Suprapubic skin (tissue), 4 donors: Measurements from ENCODE around the gene SCAMP1. TPM values are rescaled to one million over a fixed set of nuclear protein-coding genes. Genes with fewer than 3 reads are reported as not detected.

Source experiments
- DNase-seq, 2 donors: peaks; one replicate each; pipeline ENCODE4 v3.0.0-alpha.2; 2019; ENCODE audit warnings: low spot score in 2 of 2
- H3K27ac ChIP-seq: fragments of 200-600 bp; sonication (generic); one replicate; pipeline ENCODE4 v1.5.1; 2019
- H3K27me3 ChIP-seq: fragments of 200-600 bp; sonication (generic); one replicate; pipeline ENCODE4 v1.5.1; 2019
- H3K36me3 ChIP-seq: fragments of 200-600 bp; sonication (generic); one replicate; pipeline ENCODE4 v1.5.1; 2019
- H3K4me1 ChIP-seq: fragments of 200-600 bp; sonication (generic); one replicate; pipeline ENCODE4 v1.5.1; 2019
- H3K4me3 ChIP-seq: fragments of 200-600 bp; sonication (generic); one replicate; pipeline ENCODE4 v1.5.1; 2019; ENCODE audit warnings: mild to moderate bottlenecking
- H3K9me3 ChIP-seq: fragments of 200-600 bp; sonication (generic); one replicate; pipeline ENCODE4 v1.5.1; 2019
- CTCF ChIP-seq, 2 donors: fragments of 200-600 bp in 1 of 2; fragments of 450-650 bp in 1 of 2; sonication (generic) in 1 of 2; IDR thresholded peaks; one replicate each; pipeline ENCODE4 v1.5.1; 2016 to 2019; ENCODE audit warnings: antibody characterized with exemption in 2 of 2, mild to moderate bottlenecking in 1 of 2, moderate library complexity in 1 of 2
- EP300 ChIP-seq: sonication (generic); formaldehyde crosslinking; IDR thresholded peaks from one replicate; pipeline ENCODE4 v1.6.1; 2017; ENCODE audit warnings: antibody characterized with exemption
- POLR2A ChIP-seq, 2 donors: fragments of 450-650 bp; IDR thresholded peaks; one replicate each; pipeline ENCODE4 v1.6.1; 2017; ENCODE audit warnings: antibody characterized with exemption in 2 of 2, mild to moderate bottlenecking in 2 of 2, moderate library complexity in 2 of 2
- POLR2AphosphoS5 ChIP-seq, 3 donors: sonication (generic); formaldehyde crosslinking; IDR thresholded peaks; one replicate each; pipeline ENCODE4 v1.6.1; 2017; ENCODE audit warnings: antibody characterized with exemption in 3 of 3
- WGBS: methylation state at CpG from one replicate; pipeline ENCODE4 v1.1.5; 2018; 5-methylcytosine and 5-hydroxymethylcytosine counted together
- total RNA-seq, 4 donors: library from RNA; depleted of rRNA; stranded (reverse); fragments of >200 nt; gene quantifications; one replicate each; pipeline ENCODE4 v1.1.0, GENCODE V29; 2016

SCAMP1 gene
- total RNA-seq, 4 donors from 2014 or later, result 21.2 to 34.6 (median 29.4) TPM

DNA sequence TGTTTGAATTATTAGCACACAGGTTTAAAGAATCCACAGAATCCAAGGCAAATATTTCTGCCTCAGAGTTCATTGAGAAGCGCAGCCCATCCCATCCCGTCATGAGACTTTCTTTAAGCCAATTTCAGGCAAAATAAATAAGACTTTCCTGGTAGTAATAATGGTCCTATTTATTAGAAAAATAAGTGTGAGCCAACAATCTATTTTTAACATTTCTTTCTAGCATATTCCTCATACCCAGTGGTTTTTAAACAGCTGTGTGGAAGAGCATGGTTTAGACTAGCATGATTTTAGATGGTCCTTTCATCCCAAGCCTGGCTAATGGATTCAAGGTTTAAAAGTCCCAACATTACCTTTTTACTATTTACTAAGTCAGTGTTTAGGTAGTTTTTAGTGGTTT is 125.8 kb downstream of the SCAMP1 start:
- Histone ChIP-seq H3K4me3 (no peak overlapping the region), H3K27me3 (no peaks in the 10 kb centered on the region), H3K9me3 (no peaks in the 10 kb centered on the region), H3K4me1 (no peaks in the 10 kb centered on the region), H3K27ac (no peak overlapping the region), H3K36me3 (peaks cover 7% of the 10 kb centered on the region)
- TF ChIP-seq POLR2A (IDR thresholded peaks at IDR 0.05), result no peak
- no peak for TF ChIP-seq EP300
- no peak for TF ChIP-seq POLR2AphosphoS5 (IDR thresholded peaks at IDR 0.05)
- no peak for DNase-seq
- 63% methylated on average over 2 of the region's 2 CpGs for WGBS

GRCh38 chr5:78487846-78488245 is 127.4 kb downstream of the SCAMP1 start:
- no peak for DNase-seq
- no peak overlapping the region for H3K27ac ChIP-seq
- no peaks in the 10 kb centered on the region for H3K4me1 ChIP-seq
- TF ChIP-seq CTCF (IDR thresholded peaks at IDR 0.05) (no peak), POLR2AphosphoS5 (IDR thresholded peaks at IDR 0.05) (no peak), POLR2A (IDR thresholded peaks at IDR 0.05) (no peak), EP300 (no peak)
- 83% methylated on average over 4 of the region's 4 CpGs for WGBS
- no peak overlapping the region for H3K4me3 ChIP-seq
- H3K36me3 ChIP-seq, result peaks cover 7% of the 10 kb centered on the region
- H3K9me3 ChIP-seq, result no peaks in the 10 kb centered on the region
- H3K27me3 ChIP-seq, result no peaks in the 10 kb centered on the region

DNA sequence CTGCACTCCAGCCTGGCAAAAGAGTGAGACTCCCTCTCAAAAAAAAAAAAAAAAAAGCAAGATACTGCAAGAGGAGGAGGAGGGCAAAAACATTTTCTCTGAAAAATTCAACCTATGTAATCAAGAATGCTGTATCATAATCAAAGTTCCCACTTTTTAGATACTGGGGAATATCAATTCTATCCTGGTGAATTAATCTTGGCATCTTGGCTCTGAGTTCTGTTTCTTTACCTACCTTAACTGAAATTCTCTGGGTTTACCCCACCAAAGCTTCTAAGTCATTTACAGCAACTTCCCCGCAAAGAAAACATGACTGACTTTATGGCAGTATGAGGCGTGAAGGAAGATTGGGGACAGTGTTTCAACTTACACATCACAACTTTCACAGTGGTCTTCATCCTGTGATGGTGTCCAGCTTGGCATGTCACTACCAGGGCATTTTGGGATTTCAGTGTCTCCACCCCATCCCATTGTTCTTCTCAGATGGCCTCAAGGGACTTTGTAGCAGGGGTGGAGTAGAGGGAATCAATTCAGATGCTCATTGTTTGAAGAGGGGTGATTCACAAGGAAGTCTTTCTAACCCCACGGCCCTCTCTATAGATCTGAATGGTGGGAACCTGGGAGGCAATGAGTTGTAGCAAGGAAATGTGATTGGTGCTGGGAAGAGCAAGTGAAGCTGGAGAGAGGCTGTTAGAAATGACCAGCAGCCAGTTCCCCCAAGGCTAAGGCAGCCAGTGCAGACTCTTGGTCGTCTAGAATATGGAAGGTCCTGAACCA is 130.5 kb downstream of the SCAMP1 start:
- Histone ChIP-seq H3K27me3 (no peaks in the 10 kb centered on the region), H3K4me3 (no peak overlapping the region), H3K27ac (no peak overlapping the region), H3K9me3 (no peaks in the 10 kb centered on the region), H3K36me3 (peaks cover 7% of the 10 kb centered on the region), H3K4me1 (peaks cover under 1% of the 10 kb centered on the region)
- DNase-seq, result no peak
- no peak for TF ChIP-seq CTCF (IDR thresholded peaks at IDR 0.05)
- no peak for TF ChIP-seq POLR2AphosphoS5 (IDR thresholded peaks at IDR 0.05)
- no peak for TF ChIP-seq POLR2A (IDR thresholded peaks at IDR 0.05)
- no peak for TF ChIP-seq EP300
- 88% methylated on average over 4 of the region's 4 CpGs for WGBS

GRCh38 chr5:78492224-78492623 is 131.8 kb downstream of the SCAMP1 start:
- 75% methylated on average over 2 of the region's 2 CpGs for WGBS
- H3K9me3 ChIP-seq, result no peaks in the 10 kb centered on the region
- no peak overlapping the region for H3K27ac ChIP-seq
- DNase-seq, result no peak
- no peaks in the 10 kb centered on the region for H3K27me3 ChIP-seq
- no peak overlapping the region for H3K4me3 ChIP-seq
- H3K4me1 ChIP-seq, result peaks cover 9% of the 10 kb centered on the region
- TF ChIP-seq EP300 (no peak), POLR2A (IDR thresholded peaks at IDR 0.05) (no peak), POLR2AphosphoS5 (IDR thresholded peaks at IDR 0.05) (no peak), CTCF (IDR thresholded peaks at IDR 0.05) (no peak)
- H3K36me3 ChIP-seq, result peaks cover 7% of the 10 kb centered on the region

GRCh38 chr5:78492650-78493049 is 132.2 kb downstream of the SCAMP1 start:
- Histone ChIP-seq H3K27me3 (no peaks in the 10 kb centered on the region), H3K9me3 (no peaks in the 10 kb centered on the region), H3K27ac (no peak overlapping the region), H3K4me3 (no peak overlapping the region), H3K4me1 (peaks cover 10% of the 10 kb centered on the region), H3K36me3 (peaks cover 7% of the 10 kb centered on the region)
- 59% methylated on average over 7 of the region's 7 CpGs for WGBS
- no peak for DNase-seq
- no peak for TF ChIP-seq EP300
- no peak for TF ChIP-seq CTCF (IDR thresholded peaks at IDR 0.05)
- TF ChIP-seq POLR2AphosphoS5 (IDR thresholded peaks at IDR 0.05), result no peak
- TF ChIP-seq POLR2A (IDR thresholded peaks at IDR 0.05), result no peak
